GM12875 (cell line): ENCODE measurements around the gene PCGF3.

ENCODE experiments used
- H3K4me3 ChIP-seq: one replicate; pipeline ENCODE4 v1.5.1; 2011; ENCODE audit warnings: low read depth, low read length, control low read depth
- TF ChIP-seq, protein P1 (sequence below): IDR thresholded peaks from 2 replicates; pipeline ENCODE4 v1.5.1; 2011; ENCODE audit warnings: low read depth, mild to moderate bottlenecking, control low read depth, inconsistent platforms, low read length, moderate library complexity, borderline replicate concordance; ENCODE audit not compliant: insufficient read depth

The PCGF3 gene

DNA sequence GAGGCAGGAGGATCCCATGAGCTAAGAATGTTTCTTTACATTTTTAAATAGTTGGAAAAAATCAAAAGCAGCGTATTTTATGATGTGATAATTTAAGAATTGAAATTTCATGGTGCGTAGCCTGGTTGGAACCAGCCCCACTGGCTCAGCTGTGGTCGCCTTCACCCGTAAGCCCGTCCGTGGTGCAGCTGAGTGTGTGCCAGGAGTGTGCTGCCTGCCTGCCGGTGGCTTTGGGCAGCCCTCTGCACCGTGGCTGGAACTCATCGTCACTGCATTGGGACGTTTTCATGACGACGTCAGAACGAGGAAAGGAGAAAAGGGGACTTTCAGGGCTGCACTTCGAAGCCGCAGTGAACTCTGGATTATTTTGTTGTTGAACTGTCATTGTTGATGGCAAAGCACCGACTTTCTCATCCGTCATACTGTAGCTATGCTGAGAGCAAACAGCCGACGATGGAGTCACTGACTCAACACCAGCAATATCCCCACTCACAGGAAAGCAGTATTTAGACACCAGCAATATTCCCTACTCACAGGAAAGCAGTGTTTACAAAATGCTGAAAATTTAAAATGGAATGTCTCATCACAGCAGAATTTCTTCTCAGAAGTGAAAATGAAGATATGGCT, 35.1 kb downstream of the PCGF3 start:
- TF ChIP-seq, protein P1, sequence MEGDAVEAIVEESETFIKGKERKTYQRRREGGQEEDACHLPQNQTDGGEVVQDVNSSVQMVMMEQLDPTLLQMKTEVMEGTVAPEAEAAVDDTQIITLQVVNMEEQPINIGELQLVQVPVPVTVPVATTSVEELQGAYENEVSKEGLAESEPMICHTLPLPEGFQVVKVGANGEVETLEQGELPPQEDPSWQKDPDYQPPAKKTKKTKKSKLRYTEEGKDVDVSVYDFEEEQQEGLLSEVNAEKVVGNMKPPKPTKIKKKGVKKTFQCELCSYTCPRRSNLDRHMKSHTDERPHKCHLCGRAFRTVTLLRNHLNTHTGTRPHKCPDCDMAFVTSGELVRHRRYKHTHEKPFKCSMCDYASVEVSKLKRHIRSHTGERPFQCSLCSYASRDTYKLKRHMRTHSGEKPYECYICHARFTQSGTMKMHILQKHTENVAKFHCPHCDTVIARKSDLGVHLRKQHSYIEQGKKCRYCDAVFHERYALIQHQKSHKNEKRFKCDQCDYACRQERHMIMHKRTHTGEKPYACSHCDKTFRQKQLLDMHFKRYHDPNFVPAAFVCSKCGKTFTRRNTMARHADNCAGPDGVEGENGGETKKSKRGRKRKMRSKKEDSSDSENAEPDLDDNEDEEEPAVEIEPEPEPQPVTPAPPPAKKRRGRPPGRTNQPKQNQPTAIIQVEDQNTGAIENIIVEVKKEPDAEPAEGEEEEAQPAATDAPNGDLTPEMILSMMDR: no peak
- H3K4me3 ChIP-seq: no peak overlapping the region

- no peak overlapping the region for H3K4me3 ChIP-seq
- TF ChIP-seq, protein P1: no peak
These were observed 36.6 kb downstream of the PCGF3 start for GRCh38 chr4:742096-742741.

- TF ChIP-seq, protein P1: peak; percentile 88
- H3K4me3 ChIP-seq: no peak overlapping the region
These were observed 37.2 kb downstream of the PCGF3 start for GRCh38 chr4:742742-743311.

DNA sequence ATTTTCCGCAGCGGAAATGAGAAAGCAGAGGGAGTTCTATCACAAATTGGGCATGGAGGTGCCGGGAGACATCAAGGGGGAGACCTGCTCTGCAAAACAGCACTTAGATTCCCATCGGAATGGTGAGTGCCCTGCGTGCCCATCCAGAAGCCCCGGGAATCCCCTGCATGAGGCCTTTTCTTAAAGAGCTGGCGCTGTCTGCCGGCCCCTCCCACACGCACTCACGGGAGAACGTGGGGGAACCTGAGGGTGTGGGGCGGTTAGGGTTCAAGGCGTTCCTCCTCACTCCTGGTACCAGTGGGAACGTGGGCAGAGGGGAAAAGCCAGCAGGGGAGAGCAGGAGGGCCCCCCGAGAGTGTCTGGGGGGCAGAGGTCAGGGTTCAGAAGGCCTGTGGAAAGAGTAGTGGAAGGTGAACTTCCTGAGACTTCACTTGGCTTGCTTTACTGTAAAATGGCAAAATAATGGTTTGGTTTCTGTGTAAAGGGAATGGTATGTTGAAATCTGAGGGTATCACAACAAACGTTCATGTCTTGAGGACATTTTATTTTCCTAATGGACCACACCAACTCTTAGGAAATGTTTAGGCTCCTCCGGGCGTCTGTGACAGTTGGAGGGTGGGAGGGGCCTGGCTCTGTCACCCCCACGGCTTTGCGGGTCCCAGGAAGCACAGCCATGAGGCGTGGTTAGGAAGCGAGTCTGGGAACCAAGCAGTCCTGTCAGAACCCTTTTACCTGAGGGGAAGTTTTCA, 38.0 kb downstream of the PCGF3 start:
- TF ChIP-seq, protein P1: no peak
- H3K4me3 ChIP-seq: no peak overlapping the region

DNA sequence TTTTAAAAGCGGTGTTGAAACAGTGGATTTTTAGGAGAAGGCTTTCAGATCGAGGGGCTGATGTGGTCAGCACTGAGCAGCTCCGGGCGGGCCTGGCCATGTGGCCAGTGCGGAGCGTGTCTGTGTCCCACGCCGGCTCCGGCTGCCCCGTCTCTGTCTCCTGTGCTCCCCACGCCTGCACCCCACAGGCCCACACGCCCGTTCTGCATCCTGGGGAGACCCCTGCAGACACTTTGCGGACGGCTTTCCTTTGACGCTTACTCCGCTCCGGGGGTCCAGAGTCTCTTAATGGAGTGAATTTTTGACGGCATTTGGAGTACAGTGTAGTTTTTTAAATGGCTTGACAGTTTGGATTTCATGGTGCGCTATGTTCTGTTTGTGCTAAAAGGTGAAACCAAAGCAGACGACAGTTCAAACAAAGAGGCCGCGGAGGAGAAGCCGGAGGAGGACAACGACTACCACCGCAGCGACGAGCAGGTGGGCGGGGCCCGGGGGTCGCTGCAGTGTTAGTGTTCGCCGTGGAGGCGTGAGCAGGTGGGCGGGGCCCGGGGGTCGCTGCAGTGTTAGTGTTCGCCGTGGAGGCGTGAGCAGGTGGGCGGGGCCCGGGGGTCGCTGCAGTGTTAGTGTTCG, 38.7 kb downstream of the PCGF3 start:
- TF ChIP-seq, protein P1: no peak
- no peak overlapping the region for H3K4me3 ChIP-seq

- no peak overlapping the region for H3K4me3 ChIP-seq
- TF ChIP-seq, protein P1: no peak
These were observed 42.0 kb downstream of the PCGF3 start for GRCh38 chr4:747546-748170.
